ENCODE results near the gene AP1M2.

AP1M2 gene

GRCh38 chr19:10601999-10602329 lies 14.9 kb upstream of the AP1M2 start:
- no peak overlapping the region for H3K27ac ChIP-seq
- TF ChIP-seq CTCF (conservative IDR thresholded peaks at IDR 0.05) (no peak), ZFX (IDR thresholded peaks at IDR 0.05) (no peak)

GRCh38 chr19:10600149-10600548 lies 13.0 kb upstream of the AP1M2 start:
- H3K27ac ChIP-seq = no peak overlapping the region
- TF ChIP-seq ZFX (IDR thresholded peaks at IDR 0.05) (no peak), CTCF (conservative IDR thresholded peaks at IDR 0.05) (no peak)

- TF ChIP-seq CTCF (conservative IDR thresholded peaks at IDR 0.05) = no peak
- H3K27ac ChIP-seq = no peak overlapping the region
Observed at GRCh38 chr19:10593820-10594637, 6.9 kb upstream of the AP1M2 start.

- no peak for TF ChIP-seq ZFX (IDR thresholded peaks at IDR 0.05)
- no peak for TF ChIP-seq CTCF (conservative IDR thresholded peaks at IDR 0.05)
- no peak overlapping the region for H3K27ac ChIP-seq
Observed at GRCh38 chr19:10593148-10593547, 6.0 kb upstream of the AP1M2 start.

DNA sequence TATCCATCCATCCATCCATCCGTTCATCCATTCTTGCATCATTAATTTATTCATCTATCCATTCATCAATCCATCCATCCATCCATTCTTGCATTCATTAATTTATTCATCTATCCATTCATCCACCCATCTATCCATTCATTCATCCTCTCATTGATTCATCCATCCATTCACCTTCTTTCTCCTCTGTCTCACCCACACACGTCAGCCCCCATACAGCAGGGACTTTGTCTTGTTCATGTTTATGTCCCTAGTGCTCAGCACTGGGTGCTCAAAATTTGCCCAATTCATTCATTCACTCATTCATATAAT lies 683 bp upstream of the AP1M2 start:
- no peak overlapping the region for H3K27ac ChIP-seq
- TF ChIP-seq ZFX (IDR thresholded peaks at IDR 0.05) = no peak
- TF ChIP-seq CTCF (conservative IDR thresholded peaks at IDR 0.05) = no peak

DNA sequence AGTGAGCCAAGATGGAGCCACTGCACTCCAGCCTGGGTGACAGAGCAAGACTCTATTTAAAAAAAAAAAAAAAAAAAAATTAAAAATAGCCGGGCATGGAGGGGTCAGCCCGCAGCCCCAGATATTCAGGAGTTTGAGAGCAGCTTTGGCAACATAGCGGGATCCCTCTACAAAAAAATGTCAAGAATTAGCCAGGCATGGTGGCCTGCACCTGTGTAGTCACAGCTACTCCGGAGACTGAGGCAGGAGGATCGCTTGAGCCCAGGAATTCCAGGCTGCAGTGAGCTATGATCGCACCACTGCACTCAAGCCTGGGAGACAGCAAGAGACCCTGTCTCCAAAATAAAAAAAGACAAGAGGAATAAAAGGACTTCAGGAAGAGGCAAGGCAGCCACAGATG lies 716 bp downstream of the AP1M2 start:
- TF ChIP-seq CTCF (conservative IDR thresholded peaks at IDR 0.05) = no peak
- TF ChIP-seq ZFX (IDR thresholded peaks at IDR 0.05) = no peak
- peak overlapping the region; percentile 84 for H3K27ac ChIP-seq

- H3K27ac ChIP-seq = no peak overlapping the region
- TF ChIP-seq CTCF (conservative IDR thresholded peaks at IDR 0.05) (no peak), ZFX (IDR thresholded peaks at IDR 0.05) (no peak)
Observed at GRCh38 chr19:10583036-10583776, 3.9 kb downstream of the AP1M2 start.

All from C4-2B (cell line).